ENCODE data around the gene GRIN2B. TPM values are rescaled to one million over a fixed set of nuclear protein-coding genes. Genes with fewer than 3 reads are reported as not detected.

GRIN2B gene
- total and polyA plus RNA-seq, 4 donors: under 0.01 to 0.03 (median 0.01) TPM; not detected in 1

DNA sequence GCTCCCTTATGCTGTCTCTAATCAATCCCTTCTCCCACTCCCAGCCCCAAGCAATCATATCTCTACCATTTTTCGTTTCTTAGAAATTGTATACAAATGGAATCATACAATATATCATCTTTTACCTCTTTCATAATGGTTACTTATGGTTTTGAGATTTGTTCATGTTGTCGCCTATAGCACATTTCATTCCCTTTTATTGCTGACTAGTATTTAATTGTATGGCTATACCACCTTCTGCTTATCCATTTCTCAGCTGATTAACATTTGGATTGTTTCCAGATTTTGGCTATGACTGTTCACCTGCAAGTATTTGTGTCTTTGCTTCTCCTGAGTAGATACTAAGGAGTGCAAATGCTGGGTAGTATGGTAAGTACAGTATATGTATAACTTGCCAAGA lies 36.7 kb upstream of the GRIN2B start:
- Histone ChIP-seq H3K27me3 (ENCODE audit: control insufficient read depth in 4 of 4, insufficient read depth in 4 of 4, low read length in 3 of 4) (no peaks in the 10 kb centered on the region), H3K9me3 (ENCODE audit: control insufficient read depth in 4 of 4, low read length in 3 of 4) (no peaks in the 10 kb centered on the region), H3K27ac (ENCODE audit: low read depth in 1 of 2, low read length in 2 of 2) (no peak overlapping the region), H3K36me3 (ENCODE audit: control insufficient read depth in 4 of 4, insufficient read depth in 3 of 4, low read depth in 1 of 4, low read length in 3 of 4) (no peaks in the 10 kb centered on the region), H3K9ac (ENCODE audit: low read depth in 1 of 2, low read length in 2 of 2) (no peak overlapping the region), H3K4me3 (ENCODE audit: low read depth in 1 of 3, low read length in 3 of 3) (no peak overlapping the region), H3K4me1 (ENCODE audit: control insufficient read depth in 4 of 4, insufficient read depth in 4 of 4, low read length in 3 of 4) (no peaks in the 10 kb centered on the region)
- WGBS: 67% methylated on average over 2 of the region's 2 CpGs
- no peak for TF ChIP-seq EGR1 (IDR thresholded peaks at IDR 0.05; ENCODE audit: low read depth in 2 of 2)
- no peak for TF ChIP-seq SP1 (IDR thresholded peaks at IDR 0.05)
- no peak for TF ChIP-seq RXRA (IDR thresholded peaks at IDR 0.05)
- TF ChIP-seq, protein P1, sequence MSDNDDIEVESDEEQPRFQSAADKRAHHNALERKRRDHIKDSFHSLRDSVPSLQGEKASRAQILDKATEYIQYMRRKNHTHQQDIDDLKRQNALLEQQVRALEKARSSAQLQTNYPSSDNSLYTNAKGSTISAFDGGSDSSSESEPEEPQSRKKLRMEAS (IDR thresholded peaks at IDR 0.05): no peak
- no peak for TF ChIP-seq RAD21 (IDR thresholded peaks at IDR 0.05)
- no peak for TF ChIP-seq FOXA1 (IDR thresholded peaks at IDR 0.05)
- no peak for TF ChIP-seq HNF4G (IDR thresholded peaks at IDR 0.05)
- TF ChIP-seq GABPA (IDR thresholded peaks at IDR 0.05 in 1 of 2, conservative IDR thresholded peaks at IDR 0.05 in 1 of 2): no peak
- DNase-seq (ENCODE audit: low spot score): no peak

DNA sequence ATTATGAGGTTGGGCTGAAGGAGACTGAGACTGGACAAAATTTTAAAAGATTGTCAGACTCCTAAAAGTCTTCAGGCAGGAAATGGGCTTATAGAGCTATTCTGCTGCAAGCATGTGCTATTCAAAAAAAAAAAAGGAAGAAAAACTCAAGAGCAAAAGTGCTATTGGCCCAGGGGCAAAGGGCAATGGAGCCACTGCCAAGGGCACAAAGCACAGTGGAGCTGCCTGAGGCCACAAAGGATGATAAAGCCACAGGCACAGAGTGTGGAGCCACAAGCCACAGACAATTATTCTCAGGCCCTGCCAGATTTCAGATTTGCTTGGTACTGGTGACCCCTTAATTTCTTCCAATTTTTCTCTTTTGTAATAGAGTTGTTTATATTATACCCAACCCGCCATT lies 29.6 kb upstream of the GRIN2B start:
- TF ChIP-seq FOXA1 (IDR thresholded peaks at IDR 0.05) (no peak), RXRA (IDR thresholded peaks at IDR 0.05) (peak; percentile 9 to 21), HNF4A (conservative IDR thresholded peaks at IDR 0.05) (peak; percentile 84 to 88), HNF4G (IDR thresholded peaks at IDR 0.05) (peak; percentile 54), RAD21 (IDR thresholded peaks at IDR 0.05) (no peak)
- H3K4me1 ChIP-seq (ENCODE audit: control insufficient read depth in 4 of 4, insufficient read depth in 4 of 4, low read length in 3 of 4): no peaks in the 10 kb centered on the region
- no peaks in the 10 kb centered on the region for H3K36me3 ChIP-seq (ENCODE audit: control insufficient read depth in 4 of 4, insufficient read depth in 3 of 4, low read depth in 1 of 4, low read length in 3 of 4)
- DNase-seq (ENCODE audit: low spot score): no peak
- H3K9ac ChIP-seq (ENCODE audit: low read depth in 1 of 2, low read length in 2 of 2): no peak overlapping the region
- no peaks in the 10 kb centered on the region for H3K27me3 ChIP-seq (ENCODE audit: control insufficient read depth in 4 of 4, insufficient read depth in 4 of 4, low read length in 3 of 4)
- 83% methylated on average over 1 of the region's 1 CpG for WGBS
- peaks cover 0 to 2% (median 0%) of the 10 kb centered on the region in 4 donors for H3K9me3 ChIP-seq (ENCODE audit: control insufficient read depth in 4 of 4, low read length in 3 of 4)
- H3K4me3 ChIP-seq (ENCODE audit: low read depth in 1 of 3, low read length in 3 of 3): no peak overlapping the region
- H3K27ac ChIP-seq (ENCODE audit: low read depth in 1 of 2, low read length in 2 of 2): no peak overlapping the region

DNA sequence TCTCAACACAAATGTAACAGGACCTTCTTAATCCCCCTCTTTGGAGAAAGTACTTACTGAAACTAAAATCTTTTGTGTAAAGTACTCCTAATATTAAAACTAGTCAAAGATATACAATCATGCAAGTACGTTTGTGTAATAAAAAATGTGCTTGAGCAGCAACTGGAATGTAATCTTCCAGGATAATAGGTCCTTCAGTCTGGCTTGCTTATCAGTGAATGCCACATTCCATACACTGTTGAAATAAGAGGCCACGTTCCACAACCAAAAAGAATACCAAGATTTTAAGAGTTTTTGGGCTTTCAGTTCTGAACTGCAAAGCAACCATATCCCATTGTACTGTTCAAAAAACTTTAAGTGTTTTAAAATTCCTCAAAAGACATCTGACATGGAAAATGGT lies 26.2 kb upstream of the GRIN2B start:
- Histone ChIP-seq H3K27me3 (ENCODE audit: control insufficient read depth in 4 of 4, insufficient read depth in 4 of 4, low read length in 3 of 4) (no peaks in the 10 kb centered on the region), H3K27ac (ENCODE audit: low read depth in 1 of 2, low read length in 2 of 2) (no peak overlapping the region), H3K4me1 (ENCODE audit: control insufficient read depth in 4 of 4, insufficient read depth in 4 of 4, low read length in 3 of 4) (no peaks in the 10 kb centered on the region), H3K4me3 (ENCODE audit: low read depth in 1 of 3, low read length in 3 of 3) (no peak overlapping the region), H3K9me3 (ENCODE audit: control insufficient read depth in 4 of 4, low read length in 3 of 4) (peaks cover 0 to 6% (median 0%) of the 10 kb centered on the region in 4 donors), H3K36me3 (ENCODE audit: control insufficient read depth in 4 of 4, insufficient read depth in 3 of 4, low read depth in 1 of 4, low read length in 3 of 4) (no peaks in the 10 kb centered on the region), H3K9ac (ENCODE audit: low read depth in 1 of 2, low read length in 2 of 2) (no peak overlapping the region)
- WGBS: 30% methylated on average over 2 of the region's 2 CpGs
- TF ChIP-seq JUND (IDR thresholded peaks at IDR 0.05) (no peak), TAF1 (conservative IDR thresholded peaks at IDR 0.05) (no peak), HNF4G (IDR thresholded peaks at IDR 0.05) (no peak), SP1 (IDR thresholded peaks at IDR 0.05) (no peak)
- TF ChIP-seq, protein P2, sequence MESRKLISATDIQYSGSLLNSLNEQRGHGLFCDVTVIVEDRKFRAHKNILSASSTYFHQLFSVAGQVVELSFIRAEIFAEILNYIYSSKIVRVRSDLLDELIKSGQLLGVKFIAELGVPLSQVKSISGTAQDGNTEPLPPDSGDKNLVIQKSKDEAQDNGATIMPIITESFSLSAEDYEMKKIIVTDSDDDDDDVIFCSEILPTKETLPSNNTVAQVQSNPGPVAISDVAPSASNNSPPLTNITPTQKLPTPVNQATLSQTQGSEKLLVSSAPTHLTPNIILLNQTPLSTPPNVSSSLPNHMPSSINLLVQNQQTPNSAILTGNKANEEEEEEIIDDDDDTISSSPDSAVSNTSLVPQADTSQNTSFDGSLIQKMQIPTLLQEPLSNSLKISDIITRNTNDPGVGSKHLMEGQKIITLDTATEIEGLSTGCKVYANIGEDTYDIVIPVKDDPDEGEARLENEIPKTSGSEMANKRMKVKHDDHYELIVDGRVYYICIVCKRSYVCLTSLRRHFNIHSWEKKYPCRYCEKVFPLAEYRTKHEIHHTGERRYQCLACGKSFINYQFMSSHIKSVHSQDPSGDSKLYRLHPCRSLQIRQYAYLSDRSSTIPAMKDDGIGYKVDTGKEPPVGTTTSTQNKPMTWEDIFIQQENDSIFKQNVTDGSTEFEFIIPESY (IDR thresholded peaks at IDR 0.05): no peak
- no peak for DNase-seq (ENCODE audit: low spot score)

DNA sequence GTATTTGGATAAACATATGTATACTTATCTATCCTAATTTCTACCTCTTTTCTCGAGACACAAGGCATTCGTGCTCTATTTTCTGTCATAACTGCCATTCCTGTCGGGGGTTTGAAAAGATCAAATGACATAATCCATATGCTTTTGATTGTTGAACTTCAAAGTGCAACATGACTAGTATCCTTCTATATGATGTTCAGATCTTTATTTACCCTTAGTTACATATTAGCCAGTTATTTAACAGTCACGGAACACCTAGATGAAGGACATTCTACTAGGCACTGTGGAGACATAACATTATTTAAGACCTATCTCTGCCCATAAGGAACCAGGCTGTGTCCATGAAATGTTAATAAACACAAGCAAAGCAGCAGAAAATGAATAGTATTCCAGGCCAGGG lies 11.2 kb upstream of the GRIN2B start:
- DNase-seq (ENCODE audit: low spot score): no peak
- H3K36me3 ChIP-seq (ENCODE audit: control insufficient read depth in 4 of 4, insufficient read depth in 3 of 4, low read depth in 1 of 4, low read length in 3 of 4): no peaks in the 10 kb centered on the region
- WGBS: 66% methylated on average over 4 of the region's 4 CpGs
- H3K27ac ChIP-seq (ENCODE audit: low read depth in 1 of 2, low read length in 2 of 2): no peak overlapping the region
- H3K9ac ChIP-seq (ENCODE audit: low read depth in 1 of 2, low read length in 2 of 2): no peak overlapping the region
- no peaks in the 10 kb centered on the region for H3K4me1 ChIP-seq (ENCODE audit: control insufficient read depth in 4 of 4, insufficient read depth in 4 of 4, low read length in 3 of 4)
- no peaks in the 10 kb centered on the region for H3K9me3 ChIP-seq (ENCODE audit: control insufficient read depth in 4 of 4, low read length in 3 of 4)
- H3K4me3 ChIP-seq (ENCODE audit: low read depth in 1 of 3, low read length in 3 of 3): no peak overlapping the region
- no peaks in the 10 kb centered on the region for H3K27me3 ChIP-seq (ENCODE audit: control insufficient read depth in 4 of 4, insufficient read depth in 4 of 4, low read length in 3 of 4)
- TF ChIP-seq, protein P3, sequence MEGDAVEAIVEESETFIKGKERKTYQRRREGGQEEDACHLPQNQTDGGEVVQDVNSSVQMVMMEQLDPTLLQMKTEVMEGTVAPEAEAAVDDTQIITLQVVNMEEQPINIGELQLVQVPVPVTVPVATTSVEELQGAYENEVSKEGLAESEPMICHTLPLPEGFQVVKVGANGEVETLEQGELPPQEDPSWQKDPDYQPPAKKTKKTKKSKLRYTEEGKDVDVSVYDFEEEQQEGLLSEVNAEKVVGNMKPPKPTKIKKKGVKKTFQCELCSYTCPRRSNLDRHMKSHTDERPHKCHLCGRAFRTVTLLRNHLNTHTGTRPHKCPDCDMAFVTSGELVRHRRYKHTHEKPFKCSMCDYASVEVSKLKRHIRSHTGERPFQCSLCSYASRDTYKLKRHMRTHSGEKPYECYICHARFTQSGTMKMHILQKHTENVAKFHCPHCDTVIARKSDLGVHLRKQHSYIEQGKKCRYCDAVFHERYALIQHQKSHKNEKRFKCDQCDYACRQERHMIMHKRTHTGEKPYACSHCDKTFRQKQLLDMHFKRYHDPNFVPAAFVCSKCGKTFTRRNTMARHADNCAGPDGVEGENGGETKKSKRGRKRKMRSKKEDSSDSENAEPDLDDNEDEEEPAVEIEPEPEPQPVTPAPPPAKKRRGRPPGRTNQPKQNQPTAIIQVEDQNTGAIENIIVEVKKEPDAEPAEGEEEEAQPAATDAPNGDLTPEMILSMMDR (IDR thresholded peaks at IDR 0.05; ENCODE audit: low read depth, low read length, missing input control): no peak
- TF ChIP-seq, protein P4, sequence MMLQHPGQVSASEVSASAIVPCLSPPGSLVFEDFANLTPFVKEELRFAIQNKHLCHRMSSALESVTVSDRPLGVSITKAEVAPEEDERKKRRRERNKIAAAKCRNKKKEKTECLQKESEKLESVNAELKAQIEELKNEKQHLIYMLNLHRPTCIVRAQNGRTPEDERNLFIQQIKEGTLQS (IDR thresholded peaks at IDR 0.05): no peak
- TF ChIP-seq, protein P1 (IDR thresholded peaks at IDR 0.05): no peak
- TF ChIP-seq RXRA (IDR thresholded peaks at IDR 0.05): no peak
- TF ChIP-seq FOXA2 (IDR thresholded peaks at IDR 0.05): no peak
- no peak for TF ChIP-seq TAF1 (conservative IDR thresholded peaks at IDR 0.05)

Data from liver (tissue), 9 donors.